ENCODE measurements around the gene TNFAIP8. TPM values are rescaled to one million over a fixed set of nuclear protein-coding genes. Genes with fewer than 3 reads are reported as not detected.

TNFAIP8 gene
- total and polyA plus RNA-seq, 9 of the 15 experiments (the other 6 are each of a cell fraction or from before 2014, with no cell fraction given): 29.9 to 52.2 (median 44.8) TPM

DNA sequence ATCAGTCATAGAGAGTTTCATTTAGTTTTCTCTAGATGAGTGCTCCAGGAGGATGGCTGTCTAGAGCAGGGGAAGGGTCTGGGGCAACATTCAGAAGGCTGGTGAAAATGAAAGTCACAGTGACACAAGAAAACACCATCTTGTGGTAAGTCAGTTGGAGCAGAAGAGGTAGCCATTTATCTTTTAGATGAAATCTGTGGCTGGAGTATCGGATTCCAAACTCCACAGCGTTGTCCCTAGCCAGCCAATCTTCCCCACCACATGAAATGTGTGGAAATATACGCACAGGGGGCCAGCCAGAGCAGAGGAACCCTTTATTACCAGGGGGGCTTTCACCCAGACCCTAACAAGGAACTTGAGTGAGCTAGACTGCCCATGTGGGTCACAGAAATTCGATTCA, 15.9 kb upstream of the TNFAIP8 start (continued):
- TF ChIP-seq ZNF644 (tag; IDR thresholded peaks at IDR 0.05; ENCODE audit: low read depth) (peak; percentile 18; the same call in 1 of the 2 replicates), ARID1B (IDR thresholded peaks at IDR 0.05) (peak; percentile 43; the same call in 1 of the 2 replicates), CBFA2T2 (conservative IDR thresholded peaks at IDR 0.05) (0 out of 2 replicates have a peak, but pooled peaks have one; percentile 5)

DNA sequence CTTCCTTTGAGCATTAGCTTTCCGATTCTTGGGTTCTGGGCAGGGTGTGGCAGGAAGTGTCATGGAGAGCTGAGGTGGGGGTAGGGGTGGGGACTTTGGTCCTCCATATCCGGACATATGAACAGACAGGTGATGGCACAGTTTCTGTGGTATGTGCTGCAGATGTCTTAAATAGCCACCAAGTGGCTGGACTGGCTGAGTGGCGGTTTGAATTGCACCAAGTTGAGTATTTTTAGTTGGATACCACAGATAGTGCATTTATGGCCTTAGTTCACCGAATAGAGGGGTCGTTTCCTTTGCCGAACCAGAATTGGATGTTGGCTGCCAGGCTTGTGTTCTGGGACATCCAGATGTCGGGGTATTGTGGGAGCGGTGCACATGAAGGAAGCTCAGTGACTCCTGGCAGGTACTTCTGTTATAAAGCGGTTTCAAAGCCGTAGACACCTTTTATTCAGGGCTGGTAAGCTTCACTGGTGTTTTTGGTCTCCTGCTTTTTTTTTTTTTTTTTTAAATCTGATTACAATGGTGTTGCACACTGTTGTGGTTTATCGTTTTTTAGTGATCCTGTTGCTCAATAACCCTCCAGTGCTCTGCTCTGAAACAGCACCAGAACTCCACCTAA, 15.1 kb upstream of the TNFAIP8 start:
- no peaks in the 10 kb centered on the region for H3K27me3 ChIP-seq (ENCODE audit: control insufficient read depth in 2 of 2, insufficient read depth in 2 of 2, low read length in 2 of 2)
- peak; percentile 69 for ATAC-seq
- no peaks in the 10 kb centered on the region for H3K9me3 ChIP-seq (replicated peaks; ENCODE audit: control insufficient read depth, insufficient read depth, low read depth, low read length)
- peak overlapping the region; percentile 49 for H2AFZ ChIP-seq (ENCODE audit: low read depth, low read length)
- peak in 2 of 4 experiments; percentile 43 to 51 for DNase-seq (ENCODE audit: extremely low read depth in 1 of 4, low spot score in 3 of 4)
- no peaks in the 10 kb centered on the region for H3K9me1 ChIP-seq (ENCODE audit: control insufficient read depth, insufficient read depth, low read length)
- no TSS peak for BruUV-seq (replicated peaks)
- 45% methylated on average over 11 of the region's 11 CpGs for WGBS (ENCODE audit: insufficient coverage, low coverage, missing lambda C conversion rate)
- POLR2A ChIA-PET: interaction anchor here (0.6 to 2.6 kb wide), 3 partner anchors 9 to 80 kb away, joined by 3 to 11 read pairs (median 5); partner anchors contain the start of gene TNFAIP8
- FAIRE-seq: no peak
- CTCF ChIA-PET (ENCODE audit: low intra/inter-chr PET ratio): no interaction called here
- intact Hi-C loops (cut with micrococcal nuclease): no loop called here
- in situ Hi-C loops (cut with MboI): no loop called here
- H4K20me1 ChIP-seq (replicated peaks; ENCODE audit: control insufficient read depth, insufficient read depth, low read length): no peaks in the 10 kb centered on the region
- peak overlapping the region; percentile 72; the same call in 2 of the 3 replicates for H3K27ac ChIP-seq (ENCODE audit: extremely low read depth, low read depth, low read length)
- peak overlapping the region; percentile 78 for H3K4me2 ChIP-seq (ENCODE audit: insufficient read depth, low read length)
- peaks cover 24 to 73% of the 10 kb centered on the region in 2 experiments for H3K4me1 ChIP-seq (replicated peaks in 1 of 2; ENCODE audit: control insufficient read depth in 2 of 2, insufficient read depth in 2 of 2, low read length in 2 of 2)
- H3K36me3 ChIP-seq (ENCODE audit: control insufficient read depth, insufficient read depth, low read length): no peaks in the 10 kb centered on the region; the same call in none of the 3 replicates
- peaks cover 81% of the 10 kb centered on the region for H3K79me2 ChIP-seq (ENCODE audit: control insufficient read depth, insufficient read depth, low read length)
- H3K9ac ChIP-seq (ENCODE audit: insufficient read depth in 1 of 2, low read depth in 2 of 2, low read length in 2 of 2): peak overlapping the region in 1 of 2 experiments; percentile 51; a peak in 3 of 4 replicates
- no peak overlapping the region for H3K4me3 ChIP-seq
- TF ChIP-seq MTA2 (IDR thresholded peaks at IDR 0.05; ENCODE audit: low read depth) (no peak), NCOA2 (IDR thresholded peaks at IDR 0.05; ENCODE audit: partially characterized antibody in 2 of 2) (no peak), POLR2H (tag; IDR thresholded peaks at IDR 0.05; ENCODE audit: low read depth) (no peak), ZNF311 (CRISPR knock-in tag; IDR thresholded peaks at IDR 0.05) (0 out of 2 replicates have a peak, but pooled peaks have one; percentile 42), ZBED1 (IDR thresholded peaks at IDR 0.05) (no peak), NR2C1 (IDR thresholded peaks at IDR 0.05) (no peak), NR2C1 (tag; IDR thresholded peaks at IDR 0.05) (no peak), HEY1 (CRISPR knock-in tag; IDR thresholded peaks at IDR 0.05; ENCODE audit: borderline replicate concordance) (no peak), ZNF644 (tag; IDR thresholded peaks at IDR 0.05; ENCODE audit: low read depth) (0 out of 2 replicates have a peak, but pooled peaks have one; percentile 61), FOXK1 (CRISPR knock-in tag; IDR thresholded peaks at IDR 0.05; ENCODE audit: borderline replicate concordance) (no peak), GTF2E2 (tag; IDR thresholded peaks at IDR 0.05) (no peak), WHSC1 (IDR thresholded peaks at IDR 0.05; ENCODE audit: low read length) (no peak), RBBP5 (IDR thresholded peaks at IDR 0.05; ENCODE audit: borderline replicate concordance, insufficient read depth, low read length, poor library complexity, severe bottlenecking) (no peak), CREBBP (IDR thresholded peaks at IDR 0.05; ENCODE audit: low read depth, low read length) (no peak), SMARCB1 (IDR thresholded peaks at IDR 0.05; ENCODE audit: insufficient read length, low read depth) (no peak), STAT5A (IDR thresholded peaks at IDR 0.05; ENCODE audit: borderline replicate concordance, low read length) (no peak)
- TF ChIP-seq, protein P1, sequence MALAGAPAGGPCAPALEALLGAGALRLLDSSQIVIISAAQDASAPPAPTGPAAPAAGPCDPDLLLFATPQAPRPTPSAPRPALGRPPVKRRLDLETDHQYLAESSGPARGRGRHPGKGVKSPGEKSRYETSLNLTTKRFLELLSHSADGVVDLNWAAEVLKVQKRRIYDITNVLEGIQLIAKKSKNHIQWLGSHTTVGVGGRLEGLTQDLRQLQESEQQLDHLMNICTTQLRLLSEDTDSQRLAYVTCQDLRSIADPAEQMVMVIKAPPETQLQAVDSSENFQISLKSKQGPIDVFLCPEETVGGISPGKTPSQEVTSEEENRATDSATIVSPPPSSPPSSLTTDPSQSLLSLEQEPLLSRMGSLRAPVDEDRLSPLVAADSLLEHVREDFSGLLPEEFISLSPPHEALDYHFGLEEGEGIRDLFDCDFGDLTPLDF (CRISPR knock-in tag; IDR thresholded peaks at IDR 0.05): no peak
- TF ChIP-seq, protein P2, sequence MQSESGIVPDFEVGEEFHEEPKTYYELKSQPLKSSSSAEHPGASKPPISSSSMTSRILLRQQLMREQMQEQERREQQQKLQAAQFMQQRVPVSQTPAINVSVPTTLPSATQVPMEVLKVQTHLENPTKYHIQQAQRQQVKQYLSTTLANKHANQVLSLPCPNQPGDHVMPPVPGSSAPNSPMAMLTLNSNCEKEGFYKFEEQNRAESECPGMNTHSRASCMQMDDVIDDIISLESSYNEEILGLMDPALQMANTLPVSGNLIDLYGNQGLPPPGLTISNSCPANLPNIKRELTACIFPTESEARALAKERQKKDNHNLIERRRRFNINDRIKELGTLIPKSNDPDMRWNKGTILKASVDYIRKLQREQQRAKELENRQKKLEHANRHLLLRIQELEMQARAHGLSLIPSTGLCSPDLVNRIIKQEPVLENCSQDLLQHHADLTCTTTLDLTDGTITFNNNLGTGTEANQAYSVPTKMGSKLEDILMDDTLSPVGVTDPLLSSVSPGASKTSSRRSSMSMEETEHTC (IDR thresholded peaks at IDR 0.05): no peak
